GM12873 (cell line): ENCODE measurements around the gene CDH13.

Experiments used
- CTCF ChIP-seq: IDR thresholded peaks from 2 replicates; pipeline ENCODE4 v1.5.1; 2012; ENCODE audit warnings: low read depth, mild to moderate bottlenecking, moderate library complexity, low read length, control low read depth; ENCODE audit not compliant: insufficient read depth; ENCODE audit errors: missing control alignments

Gene CDH13

DNA sequence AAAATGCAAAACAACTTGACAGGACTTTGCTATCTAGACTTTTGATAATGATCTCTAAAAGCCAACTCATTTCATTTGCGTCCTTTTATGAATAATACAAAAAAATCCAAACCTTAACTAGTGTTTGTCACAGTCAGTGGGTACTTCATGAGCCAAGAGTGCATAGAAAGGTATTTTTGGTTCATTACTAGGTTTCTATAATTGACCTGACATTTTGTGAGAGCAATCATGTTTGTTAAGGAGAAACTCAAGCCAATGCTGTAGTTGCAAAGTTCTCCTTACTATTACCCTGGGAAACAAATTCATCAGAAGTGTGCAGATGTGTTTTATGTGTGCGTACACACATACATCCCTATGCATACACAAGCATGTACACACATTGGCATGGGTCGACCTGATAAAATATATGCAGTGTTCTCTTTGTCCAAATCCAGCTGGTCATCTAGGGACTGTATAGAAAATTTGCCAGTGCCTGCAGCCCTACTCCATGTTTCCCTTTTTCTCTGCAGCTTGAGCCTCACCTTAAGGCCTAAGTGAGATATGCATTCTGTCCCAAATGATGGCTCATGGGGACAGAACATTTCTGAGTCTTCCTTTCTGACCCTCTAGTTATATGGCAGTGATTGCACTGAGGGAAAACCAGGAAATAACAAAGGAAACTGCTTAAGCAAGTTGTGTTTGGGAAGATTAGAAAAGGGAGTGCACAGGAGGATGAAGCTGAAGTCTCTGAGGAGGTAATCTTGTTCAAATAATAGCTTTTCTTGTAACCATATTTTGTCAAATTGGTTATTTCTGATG, 128.1 kb downstream of the CDH13 start:
- no peak for TF ChIP-seq CTCF

GRCh38 chr16:82755570-82756282, 129.0 kb downstream of the CDH13 start:
- no peak for TF ChIP-seq CTCF

GRCh38 chr16:82756283-82756599, 129.5 kb downstream of the CDH13 start:
- TF ChIP-seq CTCF, result no peak

DNA sequence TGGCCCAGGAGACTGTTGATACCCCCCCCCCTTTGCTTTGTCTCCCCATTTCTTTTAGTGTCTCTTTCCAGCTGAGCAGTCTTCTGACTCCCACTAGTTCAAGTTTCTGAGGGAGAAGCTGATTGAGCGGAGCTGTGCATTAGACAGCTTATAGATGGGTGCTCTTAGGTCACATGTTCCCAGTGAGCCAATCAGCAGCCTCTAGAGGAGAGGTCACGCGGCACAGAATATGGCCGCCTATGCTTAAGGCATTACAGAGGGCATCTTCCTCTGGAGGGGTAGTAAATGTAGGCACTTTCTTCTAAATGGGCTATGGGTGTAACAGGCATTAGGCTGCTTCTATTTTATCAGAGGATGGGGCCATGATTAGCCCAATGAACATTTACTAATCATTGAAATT, 131.6 kb downstream of the CDH13 start:
- no peak for TF ChIP-seq CTCF

- TF ChIP-seq CTCF, result no peak
Observed at GRCh38 chr16:82758904-82759303, 132.1 kb downstream of the CDH13 start.

GRCh38 chr16:82761236-82761635, 134.5 kb downstream of the CDH13 start:
- no peak for TF ChIP-seq CTCF

GRCh38 chr16:82761858-82762257, 135.1 kb downstream of the CDH13 start:
- TF ChIP-seq CTCF, result no peak
